HEK293 (cell line): Measurements from ENCODE around the gene ANAPC2.

Experiments used
- GLIS2 ChIP-seq: fragments of 450-650 bp; formaldehyde crosslinking; IDR thresholded peaks from 2 replicates; pipeline ENCODE4 v1.5.1; 2016; ENCODE audit warnings: missing biosample characterization, missing genetic modification characterization
- KLF8 ChIP-seq: fragments of 450-650 bp; formaldehyde crosslinking; IDR thresholded peaks from 2 replicates; pipeline ENCODE4 v1.5.1; 2016; ENCODE audit warnings: missing biosample characterization, missing genetic modification characterization
- PATZ1 ChIP-seq: fragments of 450-650 bp; formaldehyde crosslinking; IDR thresholded peaks from 2 replicates; pipeline ENCODE4 v1.5.1; 2016; ENCODE audit warnings: missing biosample characterization, missing genetic modification characterization
- PRDM1 ChIP-seq: fragments of 450-650 bp; formaldehyde crosslinking; IDR thresholded peaks from 2 replicates; pipeline ENCODE4; 2016; ENCODE audit warnings: missing biosample characterization, missing genetic modification characterization
- RBAK ChIP-seq: fragments of 450-650 bp; formaldehyde crosslinking; IDR thresholded peaks from 2 replicates; pipeline ENCODE4 v1.5.1; 2016; ENCODE audit warnings: missing biosample characterization, missing genetic modification characterization
- TSHZ1 ChIP-seq: fragments of 450-650 bp; formaldehyde crosslinking; IDR thresholded peaks from 2 replicates; pipeline ENCODE4 v1.5.1; 2016; ENCODE audit warnings: missing biosample characterization, missing genetic modification characterization, borderline replicate concordance
- ZNF138 ChIP-seq: fragments of 450-650 bp; formaldehyde crosslinking; IDR thresholded peaks from 2 replicates; pipeline ENCODE4 v1.5.1; 2016; ENCODE audit warnings: missing biosample characterization, missing genetic modification characterization, borderline replicate concordance
- ZNF19 ChIP-seq: fragments of 450-650 bp; formaldehyde crosslinking; IDR thresholded peaks from 2 replicates; pipeline ENCODE4; 2016; ENCODE audit warnings: missing biosample characterization, missing genetic modification characterization, low read depth
- ZNF23 ChIP-seq: fragments of 450-650 bp; formaldehyde crosslinking; IDR thresholded peaks from 2 replicates; pipeline ENCODE4 v1.5.1; 2016; ENCODE audit warnings: missing biosample characterization, missing genetic modification characterization, borderline replicate concordance
- ZNF280C ChIP-seq: fragments of 450-650 bp; formaldehyde crosslinking; IDR thresholded peaks from 2 replicates; pipeline ENCODE4 v1.5.1; 2016; ENCODE audit warnings: missing biosample characterization, missing genetic modification characterization
- ZNF501 ChIP-seq: fragments of 450-650 bp; formaldehyde crosslinking; IDR thresholded peaks from 2 replicates; pipeline ENCODE4 v1.5.1; 2016; ENCODE audit warnings: missing biosample characterization, missing genetic modification characterization
- ZNF514 ChIP-seq: fragments of 450-650 bp; formaldehyde crosslinking; IDR thresholded peaks from 2 replicates; pipeline ENCODE4 v1.5.1; 2016; ENCODE audit warnings: missing biosample characterization, missing genetic modification characterization
- ZNF560 ChIP-seq: fragments of 450-650 bp; formaldehyde crosslinking; IDR thresholded peaks from 2 replicates; pipeline ENCODE4 v1.5.1; 2017; ENCODE audit warnings: missing biosample characterization, missing genetic modification characterization, borderline replicate concordance
- ZNF561 ChIP-seq: fragments of 450-650 bp; IDR thresholded peaks from 2 replicates; pipeline ENCODE4 v1.5.1; 2018; ENCODE audit warnings: missing biosample characterization, missing genetic modification characterization, borderline replicate concordance
- ZNF571 ChIP-seq: fragments of 450-650 bp; formaldehyde crosslinking; IDR thresholded peaks from 2 replicates; pipeline ENCODE4 v1.5.0; 2017; ENCODE audit warnings: missing biosample characterization, missing genetic modification characterization
- ZNF585B ChIP-seq: fragments of 450-650 bp; formaldehyde crosslinking; IDR thresholded peaks from 2 replicates; pipeline ENCODE4 v1.5.1; 2016; ENCODE audit warnings: missing biosample characterization, missing genetic modification characterization
- ZNF596 ChIP-seq: fragments of 450-650 bp; IDR thresholded peaks from 2 replicates; pipeline ENCODE4 v1.5.0; 2018; ENCODE audit warnings: missing biosample characterization, mild to moderate bottlenecking, missing genetic modification characterization, moderate library complexity
- ZNF600 ChIP-seq: fragments of 450-650 bp; formaldehyde crosslinking; IDR thresholded peaks from 2 replicates; pipeline ENCODE4 v1.5.1; 2016; ENCODE audit warnings: missing biosample characterization, missing genetic modification characterization
- ZNF777 ChIP-seq: fragments of 450-650 bp; formaldehyde crosslinking; IDR thresholded peaks from 2 replicates; pipeline ENCODE4 v1.5.1; 2017; ENCODE audit warnings: missing biosample characterization, missing genetic modification characterization, borderline replicate concordance
- ZNF830 ChIP-seq: fragments of 450-650 bp; IDR thresholded peaks from 2 replicates; pipeline ENCODE4 v1.5.0; 2018; ENCODE audit warnings: missing biosample characterization, missing genetic modification characterization, low read depth, mild to moderate bottlenecking, moderate library complexity
- ZXDB ChIP-seq: fragments of 450-650 bp; formaldehyde crosslinking; IDR thresholded peaks from 2 replicates; pipeline ENCODE4 v1.5.1; 2016; ENCODE audit warnings: missing biosample characterization, missing genetic modification characterization

ANAPC2 gene

GRCh38 chr9:137169896-137170358, 18.4 kb downstream of the ANAPC2 start, which contains the start of gene LRRC26 (continued):
- TF ChIP-seq PATZ1, result peak; percentile 32; the same call in 1 of the 2 replicates
- TF ChIP-seq ZNF138, result no peak
- TF ChIP-seq ZNF560 (tag by site-specific recombination), result no peak
- TF ChIP-seq KLF8 (tag by site-specific recombination), result peak; percentile 61; the same call in 1 of the 2 replicates
- no peak for TF ChIP-seq ZNF585B (tag by site-specific recombination)
- 0 out of 2 replicates have a peak, but pooled peaks have one; percentile 11 for TF ChIP-seq ZNF600 (tag by site-specific recombination)
- TF ChIP-seq ZNF501 (tag by site-specific recombination), result no peak
- TF ChIP-seq ZXDB (tag by site-specific recombination), result no peak
- TF ChIP-seq ZNF596 (tag by site-specific recombination), result no peak
- no peak for TF ChIP-seq ZNF830 (tag by site-specific recombination)
- TF ChIP-seq ZNF280C (tag by site-specific recombination), result no peak
- no peak for TF ChIP-seq ZNF561 (tag by site-specific recombination)
- TF ChIP-seq ZNF514, result no peak
- no peak for TF ChIP-seq PRDM1 (tag by site-specific recombination)
- no peak for TF ChIP-seq ZNF777 (tag by site-specific recombination)
- TF ChIP-seq ZNF19 (tag by site-specific recombination), result no peak
- peak; percentile 58; the same call in 1 of the 2 replicates for TF ChIP-seq GLIS2 (tag by site-specific recombination)
- TF ChIP-seq TSHZ1, result no peak
- no peak for TF ChIP-seq RBAK
- TF ChIP-seq ZNF571 (tag by site-specific recombination), result no peak
- TF ChIP-seq ZNF23, result no peak
